IMR-90 (cell line): ENCODE measurements around the gene IFNL3. TPM values are rescaled to one million over a fixed set of nuclear protein-coding genes. Genes with fewer than 3 reads are reported as not detected.

Experiments
- ATAC-seq: fragments of 200-7000 bp; cut with Tn5 transposase; 2 replicates; pipeline ENCODE4 v1.9.1; 2020; ENCODE audit warnings: low read depth, mild to moderate bottlenecking, moderate library complexity
- BruUV-seq: library from RNA; stranded (reverse); fragments of 400-500 nt; replicated peaks from 2 replicates; lab custom pipeline; 2021; lab: Mats Ljungman, UMichigan
- CTCF ChIA-PET: fragments of 300-600 bp; formaldehyde crosslinking; extraction: SDS; loops from one replicate; lab custom pipeline; 2021; ENCODE audit warnings: antibody characterized with exemption; lab: Yijun Ruan, JAX
- POLR2A ChIA-PET: fragments of 300-600 bp; sonication (Branson Sonifier 250); formaldehyde crosslinking; loops from one replicate; lab custom pipeline; 2022; ENCODE audit warnings: antibody characterized with exemption; ENCODE audit not compliant: unreplicated experiment; lab: Charles Lee
- DNase-seq: peaks from one replicate; pipeline ENCODE4 v3.0.0; 2013
- H2AFZ ChIP-seq: replicated peaks from 2 replicates; pipeline ENCODE3; 2013; ENCODE audit warnings: low read length, mild to moderate bottlenecking; ENCODE audit not compliant: poor library complexity
- H2AK5ac ChIP-seq: 2 replicates; pipeline ENCODE4 v1.6.1; 2013; ENCODE audit warnings: low read depth, low read length, inconsistent platforms
- H2AK9ac ChIP-seq: replicated peaks from 2 replicates; pipeline ENCODE3; 2013; ENCODE audit warnings: mild to moderate bottlenecking, low read depth, low read length, moderate library complexity; ENCODE audit not compliant: poor library complexity
- H2BK120ac ChIP-seq: 2 replicates; pipeline ENCODE4 v1.6.1; 2013; ENCODE audit warnings: low read depth, low read length, inconsistent platforms
- H2BK15ac ChIP-seq: 3 replicates; pipeline ENCODE4 v1.6.1; 2013; ENCODE audit warnings: low read depth, low read length, inconsistent platforms
- H2BK20ac ChIP-seq: 2 replicates; pipeline ENCODE4 v1.6.1; 2013; ENCODE audit warnings: low read depth, mild to moderate bottlenecking, inconsistent platforms, low read length, moderate library complexity
- H2BK5ac ChIP-seq: 2 replicates; pipeline ENCODE4 v1.6.1; 2013; ENCODE audit warnings: mild to moderate bottlenecking, low read depth, low read length, inconsistent platforms; ENCODE audit not compliant: poor library complexity, severe bottlenecking
- H3K14ac ChIP-seq: replicated peaks from 2 replicates; pipeline ENCODE4 v1.6.1; 2013; ENCODE audit warnings: low read depth, low read length, inconsistent platforms
- H3K18ac ChIP-seq: 2 replicates; pipeline ENCODE4 v1.6.1; 2013; ENCODE audit warnings: low read depth, low read length, control low read depth
- H3K23ac ChIP-seq: 2 replicates; pipeline ENCODE4 v1.6.1; 2013; ENCODE audit warnings: low read depth, low read length, inconsistent platforms
- H3K27ac ChIP-seq: 2 replicates; pipeline ENCODE4 v1.5.1; 2013; ENCODE audit warnings: mild to moderate bottlenecking, control low read depth, low read length; ENCODE audit not compliant: insufficient read depth
- H3K27me3 ChIP-seq: 2 replicates; pipeline ENCODE4 v1.6.1; 2013; ENCODE audit warnings: low read length; ENCODE audit not compliant: control insufficient read depth, insufficient read depth
- H3K36me3 ChIP-seq: 2 replicates; pipeline ENCODE4 v1.6.1; 2013; ENCODE audit warnings: low read length, mixed read lengths; ENCODE audit not compliant: control insufficient read depth, insufficient read depth
- H3K4ac ChIP-seq: 2 replicates; pipeline ENCODE4 v1.6.1; 2013; ENCODE audit warnings: low read depth, low read length, inconsistent platforms
- H3K4me1 ChIP-seq: 2 replicates; pipeline ENCODE4 v1.6.1; 2013; ENCODE audit warnings: low read length, mixed read lengths; ENCODE audit not compliant: control insufficient read depth, insufficient read depth
- H3K4me2 ChIP-seq: 2 replicates; pipeline ENCODE4 v1.6.1; 2013; ENCODE audit warnings: low read depth, mild to moderate bottlenecking, control low read depth, low read length, moderate library complexity
- H3K4me3 ChIP-seq: 2 replicates; pipeline ENCODE4 v1.5.1; 2013; ENCODE audit warnings: low read depth, mild to moderate bottlenecking, control low read depth, low read length, moderate library complexity; ENCODE audit not compliant: insufficient read depth
- H3K56ac ChIP-seq: 2 replicates; pipeline ENCODE4 v1.6.1; 2013; ENCODE audit warnings: low read length, inconsistent platforms; ENCODE audit not compliant: insufficient read depth; ENCODE audit errors: extremely low read depth
- H3K79me1 ChIP-seq, 2 experiments: 2 replicates each; pipeline ENCODE4 v1.6.1; 2013; ENCODE audit warnings: low read length in 2 of 2, inconsistent platforms in 1 of 2, low read depth in 1 of 2
- H3K9ac ChIP-seq: 2 replicates; pipeline ENCODE4 v1.6.1; 2013; ENCODE audit warnings: low read depth, low read length, control low read depth
- H3K9me1 ChIP-seq: 2 replicates; pipeline ENCODE4 v1.6.1; 2013; ENCODE audit warnings: low read length, inconsistent platforms; ENCODE audit not compliant: insufficient read depth
- H3K9me3 ChIP-seq: 2 replicates; pipeline ENCODE4 v1.6.1; 2013; ENCODE audit warnings: low read length; ENCODE audit not compliant: control insufficient read depth, insufficient read depth
- H4K20me1 ChIP-seq: 2 replicates; pipeline ENCODE4 v1.6.1; 2013; ENCODE audit warnings: low read length, inconsistent platforms; ENCODE audit not compliant: insufficient read depth
- H4K5ac ChIP-seq: 2 replicates; pipeline ENCODE4 v1.6.1; 2013; ENCODE audit warnings: mild to moderate bottlenecking, low read depth, low read length, control low read depth
- H4K8ac ChIP-seq, 2 experiments: 2 replicates each; pipeline ENCODE4 v1.6.1; 2013; ENCODE audit warnings: low read depth in 2 of 2, low read length in 2 of 2, control low read depth in 1 of 2, inconsistent platforms in 1 of 2
- H4K91ac ChIP-seq: 2 replicates; pipeline ENCODE4 v1.6.1; 2013; ENCODE audit warnings: low read depth, low read length, inconsistent platforms; ENCODE audit not compliant: insufficient read depth
- CEBPB ChIP-seq: IDR thresholded peaks from 2 replicates; pipeline ENCODE4 v1.6.1; 2012; ENCODE audit warnings: low read depth, low read length, improper control_type of control experiment
- CHD1 ChIP-seq: IDR thresholded peaks from 2 replicates; pipeline ENCODE4 v1.6.1; 2012; ENCODE audit warnings: low read depth, low read length, improper control_type of control experiment
- CTCF ChIP-seq: conservative IDR thresholded peaks from 2 replicates; pipeline ENCODE4 v1.5.1; 2012; ENCODE audit warnings: mild to moderate bottlenecking, low read depth, low read length, improper control_type of control experiment
- ELK1 ChIP-seq: fragments of 150-350 bp; IDR thresholded peaks from 2 replicates; pipeline ENCODE4 v1.6.1; 2016; ENCODE audit warnings: low read depth, mild to moderate bottlenecking, low read length, moderate library complexity, borderline replicate concordance
- FOS ChIP-seq: fragments of 150-350 bp; IDR thresholded peaks from 2 replicates; pipeline ENCODE4 v1.6.1; 2016; ENCODE audit warnings: low read depth, low read length
- MAFK ChIP-seq: IDR thresholded peaks from 2 replicates; pipeline ENCODE4 v1.6.1; 2012; ENCODE audit warnings: low read depth, low read length, improper control_type of control experiment
- MAZ ChIP-seq: IDR thresholded peaks from 2 replicates; pipeline ENCODE4 v1.6.1; 2012; ENCODE audit warnings: low read depth, mild to moderate bottlenecking, low read length, improper control_type of control experiment, moderate library complexity, borderline replicate concordance
- NFE2L2 ChIP-seq: fragments of 150-350 bp; IDR thresholded peaks from 2 replicates; pipeline ENCODE4 v1.6.1; 2016; ENCODE audit warnings: low read depth, mild to moderate bottlenecking, low read length
- POLR2A ChIP-seq: IDR thresholded peaks from 2 replicates; pipeline ENCODE4 v1.6.1; 2012; ENCODE audit warnings: mild to moderate bottlenecking, low read depth, low read length
- RAD21 ChIP-seq: IDR thresholded peaks from 2 replicates; pipeline ENCODE4 v1.6.1; 2012; ENCODE audit warnings: low read length, improper control_type of control experiment
- RCOR1 ChIP-seq: IDR thresholded peaks from 2 replicates; pipeline ENCODE4 v1.6.1; 2012; ENCODE audit warnings: mild to moderate bottlenecking, low read length, improper control_type of control experiment; ENCODE audit not compliant: insufficient replicate concordance
- RFX5 ChIP-seq: IDR thresholded peaks from 2 replicates; pipeline ENCODE4 v1.8.0; 2012; ENCODE audit warnings: low read depth, mild to moderate bottlenecking, low read length, moderate library complexity
- SMC3 ChIP-seq: fragments of 150-350 bp; IDR thresholded peaks from 2 replicates; pipeline ENCODE4 v1.6.1; 2016; ENCODE audit warnings: low read depth, mild to moderate bottlenecking, antibody characterized with exemption, low read length, moderate library complexity
- USF2 ChIP-seq: fragments of 150-350 bp; IDR thresholded peaks from 2 replicates; pipeline ENCODE4 v1.6.1; 2017; ENCODE audit warnings: mild to moderate bottlenecking, antibody characterized with exemption, low read length, low read depth
- WGBS, 2 experiments: methylation state at CpG; one replicate each; pipeline versions ENCODE4 v1.1.5 to v1.1.7; 2013; ENCODE audit warnings: missing lambda C conversion rate in 2 of 2; ENCODE audit not compliant: insufficient read length in 1 of 2; ENCODE audit errors: extremely low coverage in 2 of 2; 5-methylcytosine and 5-hydroxymethylcytosine counted together
- dilution Hi-C: fragments of 300-500 bp; cut with HindIII; formaldehyde crosslinking; loops from one replicate; pipeline ENCODE4 v1.14.3; 2018; ENCODE audit warnings: low sequenced_read_pairs; ENCODE audit not compliant: unreplicated experiment
- in situ Hi-C: fragments of 300-500 bp; cut with MboI; formaldehyde crosslinking; loops from 3 replicates; pipeline ENCODE4 v1.14.3; 2019; ENCODE audit warnings: low sequenced_read_pairs, inconsistent platforms, mixed read lengths
- intact Hi-C: fragments of 100-400 bp; cut with micrococcal nuclease; formaldehyde crosslinking; loops from 2 replicates; pipeline ENCODE4 v1.10.0; 2022
- polyA plus RNA-seq, 3 experiments: library from polyadenylated mRNA; depleted of rRNA; stranded (reverse); fragments of >200 nt; gene quantifications; 2 replicates each; pipeline ENCODE4 v1.2.3, GENCODE V29; 2012; ENCODE audit warnings: low replicate concordance in 1 of 3
- total RNA-seq: library from RNA; depleted of rRNA; stranded (reverse); fragments of >200 nt; gene quantifications from 2 replicates; pipeline ENCODE4 v1.2.3, GENCODE V29; 2012

Gene IFNL3
- total and polyA plus RNA-seq, 2 of the 4 experiments (the other 2 are of a cell fraction), result not detected

GRCh38 chr19:39284032-39284431, 39.2 kb upstream of the IFNL3 start:
- Histone ChIP-seq H3K4me1 (no peaks in the 10 kb centered on the region), H2AFZ (no peak overlapping the region), H4K5ac (no peak overlapping the region), H2BK20ac (no peak overlapping the region), H3K18ac (no peak overlapping the region), H3K9me1 (no peaks in the 10 kb centered on the region), H3K14ac (no peak overlapping the region), H4K8ac (no peak overlapping the region), H2BK120ac (no peak overlapping the region), H3K27ac (no peak overlapping the region), H3K4me3 (no peak overlapping the region), H3K36me3 (no peaks in the 10 kb centered on the region), H3K9ac (no peak overlapping the region), H3K27me3 (peaks cover 8% of the 10 kb centered on the region), H4K20me1 (no peaks in the 10 kb centered on the region), H3K23ac (no peak overlapping the region), H2AK5ac (no peak overlapping the region), H3K4ac (no peak overlapping the region), H4K91ac (no peak overlapping the region), H3K79me1 (no peaks in the 10 kb centered on the region), H3K56ac (no peak overlapping the region), H3K4me2 (no peak overlapping the region), H2BK5ac (no peak overlapping the region), H3K9me3 (no peaks in the 10 kb centered on the region; the same call in 1 of the 2 replicates), H2AK9ac (no peak overlapping the region), H2BK15ac (no peak overlapping the region)
- intact Hi-C loops (loop anchor here (10.0 kb wide), 1 partner anchor 69 kb away; no protein-coding TSS in a partner anchor), dilution Hi-C loops (no loop called here), in situ Hi-C loops (no loop called here)
- TF ChIP-seq NFE2L2 (no peak), FOS (no peak), CHD1 (no peak), CTCF (no peak), ELK1 (no peak), POLR2A (no peak), SMC3 (no peak), CEBPB (no peak), MAFK (no peak), RAD21 (no peak), MAZ (no peak), USF2 (no peak), RCOR1 (no peak), RFX5 (no peak)
- no TSS peak for BruUV-seq
- POLR2A ChIA-PET, result no interaction called here
- CTCF ChIA-PET, result no interaction called here
- WGBS, 2 experiments, result no CpG with 5 or more reads among the region's 1 CpG
- DNase-seq (no peak), ATAC-seq (no peak)
